Gastrocnemius medialis (tissue), 4 donors: ENCODE measurements around the gene MEX3A. TPM values are rescaled to one million over a fixed set of nuclear protein-coding genes. Genes with fewer than 3 reads are reported as not detected.
A peak's percentile ranks its signal among the peaks of the same experiment; 100 is the strongest.
"Not testable (repeated sequence)": the region's sequence is repeated elsewhere in the genome, so short reads cannot be mapped to it uniquely, and the experiment has no call there.

Experiments used
- ATAC-seq, 2 donors: fragments of 150-250 bp; one replicate each; pipeline ENCODE4 v1.9.1; 2016
- DNase-seq, 2 donors: peaks; one replicate each; pipeline ENCODE4 v3.0.0-alpha.2; 2019
- H3K27ac ChIP-seq, 4 donors: fragments of 200-600 bp; sonication (generic); 1 replicate in 1 of 4; 2 replicates in 3 of 4; pipeline ENCODE4 v1.5.1; 2016 to 2018; ENCODE audit warnings: mild to moderate bottlenecking in 2 of 4, moderate library complexity in 1 of 4
- H3K27me3 ChIP-seq, 3 donors: fragments of 200-600 bp; sonication (generic) in 2 of 3; 1 replicate in 1 of 3; 2 replicates in 2 of 3; pipeline versions ENCODE4 v1.5.1 to v1.6.0; 2016 to 2019; ENCODE audit warnings: mild to moderate bottlenecking in 1 of 3, moderate library complexity in 1 of 3
- H3K36me3 ChIP-seq, 2 donors: fragments of 200-600 bp; sonication (generic) in 1 of 2; one replicate each; pipeline ENCODE4 v1.5.1; 2017 to 2018
- H3K4me1 ChIP-seq, 2 donors: fragments of 200-600 bp; sonication (generic) in 1 of 2; one replicate each; pipeline ENCODE4 v1.5.1; 2016 to 2017; ENCODE audit warnings: mild to moderate bottlenecking in 2 of 2
- H3K4me3 ChIP-seq, 4 donors: fragments of 200-600 bp; sonication (generic) in 3 of 4; 1 replicate in 1 of 4; 2 replicates in 3 of 4; pipeline ENCODE4 v1.5.1; 2016 to 2019; ENCODE audit warnings: mild to moderate bottlenecking in 2 of 4
- H3K9me3 ChIP-seq, 3 donors: fragments of 200-600 bp; sonication (generic) in 2 of 3; 1 replicate in 1 of 3; 2 replicates in 2 of 3; pipeline ENCODE4 v1.5.1; 2016 to 2019
- CTCF ChIP-seq, 5 experiments: fragments of 450-650 bp in 3 of 5; fragments of 200-600 bp in 2 of 5; sonication (generic) in 2 of 5; IDR thresholded peaks in 4 of 5; conservative IDR thresholded peaks in 1 of 5; 1 replicate in 4 of 5; 2 replicates in 1 of 5; pipeline ENCODE4 v1.5.1; 2016 to 2019; ENCODE audit warnings: antibody characterized with exemption in 5 of 5, mild to moderate bottlenecking in 3 of 5, moderate library complexity in 3 of 5
- POLR2A ChIP-seq, 2 donors: fragments of 450-650 bp; IDR thresholded peaks; one replicate each; pipeline ENCODE4 v1.6.1; 2017; ENCODE audit warnings: antibody characterized with exemption in 2 of 2, mild to moderate bottlenecking in 2 of 2, moderate library complexity in 2 of 2
- in situ Hi-C, 4 donors: fragments of 200-750 bp; cut with MboI; loops; one replicate each; pipeline versions ENCODE4 v1.15.0 to v1.8.0; 2017; ENCODE audit warnings: low sequenced_read_pairs in 4 of 4
- intact Hi-C: fragments of 100-400 bp; cut with DNase I; formaldehyde crosslinking; loops from one replicate; pipeline ENCODE4 v1.15.1; 2023; ENCODE audit warnings: low total_unique reads
- total RNA-seq, 4 donors: library from RNA; depleted of rRNA; stranded (reverse); fragments of >200 nt; gene quantifications; one replicate each; pipeline versions ENCODE4 v1.1.0 to v1.2.3, GENCODE V29; 2016

MEX3A gene
- total RNA-seq, 4 donors from 2014 or later, result not detected

- TF ChIP-seq CTCF (IDR thresholded peaks at IDR 0.05 in 4 of 5, conservative IDR thresholded peaks at IDR 0.05 in 1 of 5), result no peak
- no peak for TF ChIP-seq POLR2A (IDR thresholded peaks at IDR 0.05)
- H3K4me1 ChIP-seq, result peaks cover 9 to 19% of the 10 kb centered on the region in 2 donors
- ATAC-seq, result no peak
- H3K27ac ChIP-seq, result peak overlapping the region in 3 of 4 donors; percentile 24 to 46 (median 36)
- no peak overlapping the region for H3K4me3 ChIP-seq
- intact Hi-C loops (loop anchor here (10.0 kb wide), 1 partner anchor 674 kb away; the partner anchor contains the start of genes ISG20L2 and METTL25B), in situ Hi-C loops (loop anchor here in 1 of 4 donors (25.0 kb wide), 1 partner anchor 687 kb away; the partner anchor contains the start of genes ISG20L2, METTL25B and MRPL24)
- no peaks in the 10 kb centered on the region for H3K9me3 ChIP-seq
- DNase-seq, result peak; percentile 43 to 51
- H3K36me3 ChIP-seq, result peaks cover 0 to 31% of the 10 kb centered on the region in 2 donors
- H3K27me3 ChIP-seq, result no peaks in the 10 kb centered on the region
Observed at GRCh38 chr1:156050376-156050775, 31.9 kb downstream of the MEX3A start.

GRCh38 chr1:156048663-156049258 is 33.5 kb downstream of the MEX3A start:
- H3K4me3 ChIP-seq, result no peak overlapping the region
- no peak for DNase-seq
- no peak overlapping the region for H3K27ac ChIP-seq
- no peak for ATAC-seq
- H3K9me3 ChIP-seq, result no peaks in the 10 kb centered on the region
- intact Hi-C loops (no loop called here), in situ Hi-C loops (no loop called here)
- peaks cover 7 to 17% of the 10 kb centered on the region in 2 donors for H3K4me1 ChIP-seq
- TF ChIP-seq CTCF (IDR thresholded peaks at IDR 0.05 in 4 of 5, conservative IDR thresholded peaks at IDR 0.05 in 1 of 5) (no peak), POLR2A (IDR thresholded peaks at IDR 0.05) (no peak)
- no peaks in the 10 kb centered on the region for H3K27me3 ChIP-seq
- peaks cover 0 to 41% of the 10 kb centered on the region in 2 donors for H3K36me3 ChIP-seq

GRCh38 chr1:156045076-156045475 is 37.2 kb downstream of the MEX3A start:
- no peak for ATAC-seq
- in situ Hi-C loops, result no loop called here
- TF ChIP-seq POLR2A (IDR thresholded peaks at IDR 0.05) (no peak), CTCF (IDR thresholded peaks at IDR 0.05 in 4 of 5, conservative IDR thresholded peaks at IDR 0.05 in 1 of 5) (no peak)
- peaks cover 0 to 71% of the 10 kb centered on the region in 2 donors for H3K36me3 ChIP-seq
- no peaks in the 10 kb centered on the region for H3K9me3 ChIP-seq
- no peaks in the 10 kb centered on the region for H3K27me3 ChIP-seq
- H3K4me1 ChIP-seq, result no peaks in the 10 kb centered on the region
- no peak overlapping the region for H3K4me3 ChIP-seq
- no peak overlapping the region for H3K27ac ChIP-seq
- intact Hi-C loops, result no loop called here
- DNase-seq, result no peak

- no peak for ATAC-seq
- Histone ChIP-seq H3K27me3 (no peaks in the 10 kb centered on the region), H3K4me1 (no peaks in the 10 kb centered on the region), H3K4me3 (no peak overlapping the region), H3K36me3 (peaks cover 0 to 70% of the 10 kb centered on the region in 2 donors), H3K27ac (no peak overlapping the region), H3K9me3 (no peaks in the 10 kb centered on the region)
- intact Hi-C loops (no loop called here), in situ Hi-C loops (no loop called here)
- no peak for DNase-seq
- no peak for TF ChIP-seq POLR2A (IDR thresholded peaks at IDR 0.05)
- no peak for TF ChIP-seq CTCF (IDR thresholded peaks at IDR 0.05 in 4 of 5, conservative IDR thresholded peaks at IDR 0.05 in 1 of 5)
Observed at GRCh38 chr1:156042828-156043227, 39.4 kb downstream of the MEX3A start.

GRCh38 chr1:156034991-156035390 is 47.3 kb downstream of the MEX3A start:
- H3K27me3 ChIP-seq, H3K9me3 ChIP-seq, intact Hi-C loops, H3K27ac ChIP-seq, H3K4me1 ChIP-seq, DNase-seq, H3K4me3 ChIP-seq, in situ Hi-C loops, ATAC-seq: not testable (repeated sequence)
- H3K36me3 ChIP-seq, result peaks cover 0 to 32% of the 10 kb centered on the region in 2 donors
